Neuron (in vitro differentiated cells): Measurements from ENCODE around the gene C16orf95.

Experiments used
- H2AFZ ChIP-seq: one replicate; pipeline ENCODE4 v1.6.1; 2013; ENCODE audit warnings: low read depth, mild to moderate bottlenecking, inconsistent platforms, low read length, moderate library complexity
- H3K27me3 ChIP-seq: one replicate; pipeline ENCODE4 v1.6.1; 2013; ENCODE audit warnings: low read length; ENCODE audit not compliant: insufficient read depth
- H3K36me3 ChIP-seq: one replicate; pipeline ENCODE4 v1.6.1; 2013; ENCODE audit warnings: low read length; ENCODE audit not compliant: insufficient read depth
- H3K4me1 ChIP-seq: one replicate; pipeline ENCODE4 v1.6.1; 2013; ENCODE audit warnings: low read length; ENCODE audit not compliant: insufficient read depth
- H3K4me3 ChIP-seq: 2 replicates; pipeline ENCODE4 v1.5.1; 2013; ENCODE audit warnings: mild to moderate bottlenecking, low read length, moderate library complexity
- H3K9me3 ChIP-seq: one replicate; pipeline ENCODE4 v1.6.1; 2013; ENCODE audit warnings: low read length

Gene C16orf95

DNA sequence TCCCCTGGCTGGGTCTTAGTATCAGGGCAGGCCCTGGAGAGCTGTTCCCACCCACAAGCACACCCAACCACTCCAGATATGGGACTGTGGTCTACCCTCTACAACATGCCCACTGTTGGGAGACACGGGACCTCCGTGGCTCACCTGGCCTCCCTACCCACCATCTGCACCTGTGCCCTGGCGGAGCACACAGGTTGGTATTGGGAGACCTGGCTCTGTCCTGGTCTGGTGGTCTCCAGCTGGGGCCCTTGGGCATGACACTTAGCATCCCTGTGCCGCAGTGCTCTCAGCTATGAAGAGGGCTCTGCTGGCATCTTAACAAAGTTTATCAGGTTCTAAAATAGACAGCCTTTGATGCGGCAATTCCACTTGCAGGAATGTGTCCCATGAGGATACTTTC lies 5.8 kb downstream of the C16orf95 start:
- Histone ChIP-seq H3K4me3 (no peak overlapping the region), H3K36me3 (no peaks in the 10 kb centered on the region), H3K4me1 (peaks cover 9% of the 10 kb centered on the region), H3K27me3 (no peaks in the 10 kb centered on the region), H2AFZ (no peak overlapping the region), H3K9me3 (peaks cover 4% of the 10 kb centered on the region)

GRCh38 chr16:87310610-87311009 lies 6.6 kb downstream of the C16orf95 start:
- peaks cover 4% of the 10 kb centered on the region for H3K9me3 ChIP-seq
- H3K36me3 ChIP-seq, result no peaks in the 10 kb centered on the region
- peaks cover 9% of the 10 kb centered on the region for H3K4me1 ChIP-seq
- H2AFZ ChIP-seq, result no peak overlapping the region
- no peaks in the 10 kb centered on the region for H3K27me3 ChIP-seq
- H3K4me3 ChIP-seq, result no peak overlapping the region

GRCh38 chr16:87309620-87310525 lies 7.3 kb downstream of the C16orf95 start:
- H3K27me3 ChIP-seq, result no peaks in the 10 kb centered on the region
- no peak overlapping the region for H2AFZ ChIP-seq
- H3K4me1 ChIP-seq, result peaks cover 9% of the 10 kb centered on the region
- H3K9me3 ChIP-seq, result peaks cover 4% of the 10 kb centered on the region
- H3K4me3 ChIP-seq, result no peak overlapping the region
- H3K36me3 ChIP-seq, result no peaks in the 10 kb centered on the region

- H2AFZ ChIP-seq, result no peak overlapping the region
- H3K27me3 ChIP-seq, result no peaks in the 10 kb centered on the region
- peaks cover 4% of the 10 kb centered on the region for H3K9me3 ChIP-seq
- H3K36me3 ChIP-seq, result no peaks in the 10 kb centered on the region
- H3K4me3 ChIP-seq, result no peak overlapping the region
- H3K4me1 ChIP-seq, result peaks cover 9% of the 10 kb centered on the region
Observed at GRCh38 chr16:87308826-87309225, 8.4 kb downstream of the C16orf95 start.

DNA sequence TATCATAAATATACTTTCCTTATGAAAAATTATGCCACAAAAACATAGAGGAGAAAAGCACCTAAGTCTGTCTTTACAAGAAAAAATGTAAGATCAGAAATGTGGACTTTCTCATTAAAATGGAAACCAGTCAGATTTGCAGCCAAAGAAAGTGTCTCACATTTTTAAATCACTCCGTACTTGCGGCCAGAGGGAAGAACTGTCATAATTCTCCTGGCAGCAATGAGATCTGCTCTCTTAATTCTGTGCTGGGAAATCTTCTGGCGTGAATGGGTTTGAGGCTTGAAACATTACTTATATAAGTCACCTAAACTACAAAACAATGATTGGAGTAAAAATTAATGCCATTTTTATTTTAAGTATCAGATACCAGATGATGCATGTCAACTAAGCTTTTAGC lies 10.7 kb downstream of the C16orf95 start:
- Histone ChIP-seq H3K4me1 (peaks cover 2% of the 10 kb centered on the region), H3K36me3 (no peaks in the 10 kb centered on the region), H3K4me3 (no peak overlapping the region), H3K9me3 (peaks cover 4% of the 10 kb centered on the region), H3K27me3 (no peaks in the 10 kb centered on the region), H2AFZ (no peak overlapping the region)

- Histone ChIP-seq H3K9me3 (peaks cover 4% of the 10 kb centered on the region), H3K27me3 (no peaks in the 10 kb centered on the region), H3K4me3 (no peak overlapping the region), H3K36me3 (no peaks in the 10 kb centered on the region), H2AFZ (no peak overlapping the region), H3K4me1 (no peaks in the 10 kb centered on the region)
Observed at GRCh38 chr16:87305505-87306391, 11.4 kb downstream of the C16orf95 start.

DNA sequence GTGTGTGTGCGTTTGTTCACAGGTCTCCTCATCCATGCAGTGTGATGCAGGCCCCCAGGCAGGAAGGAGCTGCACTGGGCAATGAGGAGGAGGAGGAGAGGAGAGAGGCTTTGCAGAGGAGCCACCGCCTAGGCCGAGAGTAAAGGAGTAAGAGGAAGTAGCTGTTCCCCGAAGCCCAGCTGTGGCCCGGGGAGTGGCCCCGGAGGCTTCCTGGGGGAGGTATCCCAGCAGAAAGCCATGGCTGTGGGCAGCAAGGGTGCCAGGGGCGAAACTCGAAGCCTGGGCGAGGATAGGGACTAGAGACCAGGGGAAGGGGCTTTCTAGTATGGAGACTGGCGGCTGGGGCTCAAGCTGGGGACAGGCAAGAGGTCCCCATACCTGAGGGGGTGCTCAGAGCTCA lies 12.2 kb downstream of the C16orf95 start:
- Histone ChIP-seq H3K36me3 (no peaks in the 10 kb centered on the region), H2AFZ (no peak overlapping the region), H3K4me1 (no peaks in the 10 kb centered on the region), H3K9me3 (peaks cover 4% of the 10 kb centered on the region), H3K4me3 (no peak overlapping the region), H3K27me3 (no peaks in the 10 kb centered on the region)

DNA sequence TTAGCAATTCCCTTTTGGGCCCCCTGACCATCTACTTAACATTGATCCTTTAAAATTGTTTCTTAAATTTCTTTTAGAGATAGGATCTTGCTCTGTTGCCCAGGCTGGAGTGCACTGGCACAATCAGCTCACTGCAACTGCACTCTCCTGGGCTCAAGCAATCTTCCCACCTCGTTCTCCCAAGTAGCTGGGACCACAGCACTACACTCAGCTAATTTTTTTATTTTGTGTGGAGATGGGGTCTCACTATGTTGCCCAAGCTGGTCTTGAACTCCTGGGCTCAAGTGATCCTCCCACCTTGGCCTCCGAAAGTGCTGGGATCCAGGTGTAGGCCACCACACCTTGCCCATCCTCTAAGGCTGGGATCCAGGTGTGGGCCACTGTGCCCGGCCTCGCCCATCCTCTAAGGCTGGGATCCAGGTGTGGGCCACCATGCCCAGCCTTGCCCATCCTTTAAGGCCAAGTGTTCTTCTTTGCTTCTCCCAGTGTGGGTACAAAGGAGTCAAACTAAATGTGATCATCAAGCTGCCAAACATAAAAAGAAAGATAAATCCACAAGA lies 13.2 kb downstream of the C16orf95 start:
- H3K4me3 ChIP-seq, result no peak overlapping the region
- no peaks in the 10 kb centered on the region for H3K27me3 ChIP-seq
- no peaks in the 10 kb centered on the region for H3K4me1 ChIP-seq
- no peak overlapping the region for H2AFZ ChIP-seq
- no peaks in the 10 kb centered on the region for H3K36me3 ChIP-seq
- H3K9me3 ChIP-seq, result peaks cover 4% of the 10 kb centered on the region

DNA sequence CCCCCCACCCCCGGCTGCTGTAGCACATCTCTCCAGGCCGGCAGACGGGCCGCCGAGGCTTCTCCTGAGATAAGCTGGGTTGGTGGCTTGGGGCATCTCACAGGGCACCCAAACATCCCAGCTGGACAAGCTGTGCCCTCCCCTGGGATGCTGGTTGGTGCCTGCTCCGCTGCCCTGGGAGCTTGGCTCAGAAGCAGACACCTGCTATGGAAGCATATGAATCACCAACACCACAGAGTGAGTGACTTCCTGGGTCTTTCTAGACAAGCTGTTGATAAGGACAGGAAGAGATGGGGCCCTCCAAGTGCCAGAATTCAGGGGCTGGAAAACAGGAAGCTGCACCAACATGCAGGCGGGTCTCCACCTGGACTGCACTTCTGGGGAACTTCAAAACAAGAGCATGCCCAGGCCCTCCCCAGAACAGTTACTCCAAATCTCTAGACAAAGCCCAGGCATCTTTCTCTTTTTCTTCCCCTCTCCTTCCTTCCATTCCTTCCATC lies 13.7 kb downstream of the C16orf95 start:
- Histone ChIP-seq H3K36me3 (no peaks in the 10 kb centered on the region), H3K4me3 (no peak overlapping the region), H2AFZ (no peak overlapping the region), H3K27me3 (no peaks in the 10 kb centered on the region), H3K9me3 (no peaks in the 10 kb centered on the region), H3K4me1 (no peaks in the 10 kb centered on the region)

GRCh38 chr16:87298857-87299465 lies 18.2 kb downstream of the C16orf95 start:
- Histone ChIP-seq H3K4me3 (no peak overlapping the region), H3K27me3 (no peaks in the 10 kb centered on the region), H2AFZ (no peak overlapping the region), H3K9me3 (no peaks in the 10 kb centered on the region), H3K36me3 (no peaks in the 10 kb centered on the region), H3K4me1 (no peaks in the 10 kb centered on the region)

- Histone ChIP-seq H3K4me3 (no peak overlapping the region), H3K9me3 (no peaks in the 10 kb centered on the region), H3K4me1 (no peaks in the 10 kb centered on the region), H3K27me3 (no peaks in the 10 kb centered on the region), H2AFZ (no peak overlapping the region), H3K36me3 (no peaks in the 10 kb centered on the region)
Observed at GRCh38 chr16:87297918-87298631, 19.1 kb downstream of the C16orf95 start.

DNA sequence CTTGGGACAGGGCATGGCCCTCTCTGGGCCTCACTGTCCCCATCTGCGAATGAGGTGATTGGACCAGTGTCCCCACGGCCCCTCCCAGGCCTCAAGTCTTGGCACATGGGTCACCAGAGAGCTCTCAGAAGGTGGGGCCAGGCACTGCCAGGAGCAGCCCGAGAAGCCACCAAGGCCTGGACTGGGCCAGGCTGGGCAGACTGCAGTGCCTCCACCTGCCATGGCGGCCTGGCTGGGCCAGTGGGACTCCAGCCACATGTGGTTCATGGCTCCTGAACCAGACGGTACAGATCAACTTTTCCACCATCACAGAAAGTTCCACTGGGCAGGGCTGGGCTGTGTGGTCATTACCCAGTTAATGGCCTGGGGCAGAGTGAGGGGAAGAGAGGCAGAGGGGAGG lies 19.8 kb downstream of the C16orf95 start:
- Histone ChIP-seq H3K36me3 (no peaks in the 10 kb centered on the region), H2AFZ (no peak overlapping the region), H3K27me3 (no peaks in the 10 kb centered on the region), H3K4me1 (no peaks in the 10 kb centered on the region), H3K4me3 (no peak overlapping the region), H3K9me3 (no peaks in the 10 kb centered on the region)
